GM10266 (cell line): Measurements from ENCODE around the gene TNFRSF25.

Source experiments
- DNase-seq: peaks from one replicate; pipeline ENCODE4 v3.0.0; 2012; ENCODE audit errors: extremely low spot score
- TF ChIP-seq, protein P1 (sequence below): IDR thresholded peaks from 2 replicates; pipeline ENCODE4 v1.5.1; 2012; ENCODE audit warnings: mild to moderate bottlenecking, low read depth; ENCODE audit not compliant: control insufficient read depth, insufficient read depth; ENCODE audit errors: missing control alignments

Gene TNFRSF25

DNA sequence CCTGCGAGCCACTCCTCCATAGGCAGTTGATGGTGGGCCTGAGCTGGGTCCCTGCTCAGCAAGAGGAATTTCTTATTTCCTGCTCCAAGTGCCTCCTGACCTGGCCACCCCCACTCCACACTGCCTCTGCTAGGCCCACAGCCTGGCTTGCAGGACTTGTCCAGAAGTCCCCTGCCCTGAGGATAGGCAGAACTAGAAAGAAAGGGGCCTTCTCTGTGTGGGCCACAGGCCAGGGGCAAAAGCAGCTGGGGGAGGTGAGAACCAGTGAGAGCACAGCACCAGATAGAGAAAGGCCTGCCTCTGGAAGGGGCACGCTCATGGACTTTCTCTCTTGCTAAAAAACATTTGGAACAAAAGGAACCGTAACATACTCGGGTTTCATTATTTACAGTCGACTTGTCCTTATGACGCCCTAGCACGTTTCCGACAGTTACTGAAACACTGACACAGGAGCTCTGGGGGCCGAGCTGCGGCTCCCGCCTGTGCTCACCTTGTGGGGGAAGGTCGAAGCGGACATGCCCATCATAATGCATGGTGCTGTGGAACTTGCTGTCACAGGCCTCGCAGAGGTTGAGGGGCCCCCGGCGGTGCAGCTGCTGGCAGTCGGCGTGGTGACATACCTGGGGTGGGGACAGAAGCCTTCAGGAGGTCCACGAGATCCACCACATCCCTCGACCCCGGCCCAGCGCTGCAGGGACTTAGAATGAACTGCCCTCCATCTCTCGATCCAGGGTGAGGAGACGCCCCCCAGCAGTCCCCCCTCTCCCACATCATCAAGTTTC is 11.3 kb upstream of the TNFRSF25 start:
- no peak for DNase-seq
- TF ChIP-seq, protein P1, sequence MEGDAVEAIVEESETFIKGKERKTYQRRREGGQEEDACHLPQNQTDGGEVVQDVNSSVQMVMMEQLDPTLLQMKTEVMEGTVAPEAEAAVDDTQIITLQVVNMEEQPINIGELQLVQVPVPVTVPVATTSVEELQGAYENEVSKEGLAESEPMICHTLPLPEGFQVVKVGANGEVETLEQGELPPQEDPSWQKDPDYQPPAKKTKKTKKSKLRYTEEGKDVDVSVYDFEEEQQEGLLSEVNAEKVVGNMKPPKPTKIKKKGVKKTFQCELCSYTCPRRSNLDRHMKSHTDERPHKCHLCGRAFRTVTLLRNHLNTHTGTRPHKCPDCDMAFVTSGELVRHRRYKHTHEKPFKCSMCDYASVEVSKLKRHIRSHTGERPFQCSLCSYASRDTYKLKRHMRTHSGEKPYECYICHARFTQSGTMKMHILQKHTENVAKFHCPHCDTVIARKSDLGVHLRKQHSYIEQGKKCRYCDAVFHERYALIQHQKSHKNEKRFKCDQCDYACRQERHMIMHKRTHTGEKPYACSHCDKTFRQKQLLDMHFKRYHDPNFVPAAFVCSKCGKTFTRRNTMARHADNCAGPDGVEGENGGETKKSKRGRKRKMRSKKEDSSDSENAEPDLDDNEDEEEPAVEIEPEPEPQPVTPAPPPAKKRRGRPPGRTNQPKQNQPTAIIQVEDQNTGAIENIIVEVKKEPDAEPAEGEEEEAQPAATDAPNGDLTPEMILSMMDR: no peak

DNA sequence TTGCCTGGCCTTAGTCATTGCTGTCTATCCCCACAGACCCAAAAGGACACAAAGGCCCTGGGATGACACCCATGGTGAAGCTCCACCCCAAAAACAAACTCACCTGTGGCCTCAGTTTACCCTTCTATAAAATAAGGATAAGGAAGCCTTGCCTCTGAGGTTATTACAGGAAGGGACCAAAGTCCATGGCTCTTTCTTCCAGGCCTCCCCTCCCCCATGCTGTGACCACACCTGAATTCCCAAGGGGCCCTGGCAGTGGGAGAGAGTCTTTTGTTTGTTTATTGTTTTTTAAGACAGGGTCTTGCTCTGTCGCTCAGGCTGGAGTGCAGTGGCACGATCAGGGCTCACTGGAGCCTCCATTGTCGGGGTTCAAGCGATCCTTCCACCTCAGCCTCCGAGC is 10.5 kb upstream of the TNFRSF25 start:
- no peak for DNase-seq
- TF ChIP-seq, protein P1: no peak

DNA sequence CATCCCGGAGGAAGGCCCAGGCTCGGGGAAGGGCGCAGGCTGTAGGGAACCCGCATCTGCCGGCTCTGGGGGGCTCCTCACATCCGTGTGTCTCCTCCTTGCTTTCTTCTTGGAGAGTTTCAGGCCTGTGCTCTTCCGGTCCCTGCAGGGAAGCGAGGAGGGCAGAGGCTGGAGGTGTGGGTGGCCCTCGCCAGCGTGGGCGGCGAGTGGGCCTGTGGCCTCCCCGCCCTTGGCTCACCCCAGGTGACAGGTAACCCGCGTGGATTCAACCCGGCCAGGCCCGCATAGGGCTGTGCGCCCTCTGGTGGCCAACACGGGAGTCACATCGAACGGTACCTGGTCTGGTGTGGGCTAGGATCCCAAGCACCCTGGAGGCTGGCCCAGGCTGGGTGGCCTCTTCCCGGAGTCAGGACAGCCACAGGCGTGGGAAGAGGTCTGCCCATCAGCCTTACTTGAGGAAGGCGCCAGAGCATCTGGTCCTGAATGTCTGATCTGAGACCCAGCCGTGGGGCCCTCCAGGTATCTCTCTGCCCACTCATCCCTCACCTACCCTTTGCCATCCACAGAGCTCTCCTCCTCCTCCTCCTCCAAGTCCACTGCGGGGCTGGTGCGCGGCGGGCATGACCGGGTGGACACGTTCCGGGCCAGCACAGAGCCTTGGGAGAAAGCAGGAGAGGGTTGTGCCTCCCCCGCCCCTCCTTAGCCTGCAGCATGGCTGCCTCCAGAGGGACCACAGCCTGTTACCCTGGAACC is 9.6 kb upstream of the TNFRSF25 start:
- TF ChIP-seq, protein P1: peak; percentile 92
- DNase-seq: peak; percentile 90

DNA sequence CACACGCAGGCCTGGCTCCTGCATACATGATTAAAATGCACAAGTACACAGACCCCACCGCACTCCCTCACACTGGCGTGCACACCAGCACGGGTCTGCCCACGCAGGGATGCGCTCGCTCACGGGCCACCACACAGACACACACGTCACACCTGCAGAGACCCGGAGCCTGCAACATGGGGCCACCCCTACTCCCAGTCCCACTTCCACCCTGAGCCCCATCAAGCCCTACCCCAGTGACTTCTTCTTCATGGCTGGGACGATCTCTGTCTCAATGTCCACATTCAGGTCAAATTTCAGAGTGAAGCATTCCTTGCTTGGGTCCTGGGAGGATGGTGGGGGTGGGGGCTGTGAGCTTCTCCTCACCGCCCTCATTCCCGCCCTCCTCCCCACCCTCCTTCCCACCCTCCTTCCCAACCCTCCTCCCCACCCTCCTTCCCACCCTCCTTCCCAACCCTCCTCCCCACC is 8.9 kb upstream of the TNFRSF25 start:
- TF ChIP-seq, protein P1: no peak

DNA sequence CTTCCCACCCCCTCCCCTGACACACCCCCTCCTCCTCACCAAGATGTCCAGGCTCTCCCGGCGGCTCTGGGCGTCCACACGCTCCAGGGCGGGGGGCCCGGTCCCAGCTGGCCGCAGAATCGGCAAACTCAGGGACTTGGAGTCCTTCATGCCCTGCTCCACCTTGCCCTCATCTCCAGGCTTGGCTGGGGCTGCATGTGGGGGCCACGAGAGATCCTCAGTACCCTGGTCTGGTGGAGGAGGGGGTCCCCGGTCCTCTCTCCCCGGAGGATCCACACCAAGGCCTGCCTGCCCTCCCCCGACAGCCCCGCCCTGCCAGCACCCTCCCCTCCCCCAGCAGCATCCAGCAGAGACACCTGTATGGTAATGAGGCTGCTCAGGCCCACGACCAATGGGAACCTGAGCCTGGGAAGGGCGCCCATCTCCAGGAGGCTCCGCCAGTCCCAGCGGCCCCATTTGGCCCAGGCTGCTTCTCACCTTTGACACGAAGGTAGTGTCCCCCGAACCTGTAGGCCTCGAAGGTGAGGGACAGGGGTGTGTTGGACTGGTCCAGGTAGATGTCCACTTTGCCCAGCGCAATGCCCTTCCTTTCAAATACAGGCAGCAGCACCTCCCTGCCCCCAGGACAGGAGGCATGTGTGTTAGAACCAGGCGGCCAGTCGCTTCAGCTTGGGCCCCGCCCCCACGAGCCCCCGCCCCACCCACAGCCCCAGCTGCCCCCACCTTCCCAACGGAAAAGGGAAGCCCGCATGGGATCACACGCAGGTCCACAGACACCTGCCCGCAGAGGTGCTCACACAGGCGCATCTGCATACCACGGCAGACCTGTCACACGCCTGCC is 8.2 kb upstream of the TNFRSF25 start:
- no peak for DNase-seq
- TF ChIP-seq, protein P1: no peak

More for the DNA sequence above, 8.9 kb upstream of the TNFRSF25 start:
- no peak for DNase-seq

DNA sequence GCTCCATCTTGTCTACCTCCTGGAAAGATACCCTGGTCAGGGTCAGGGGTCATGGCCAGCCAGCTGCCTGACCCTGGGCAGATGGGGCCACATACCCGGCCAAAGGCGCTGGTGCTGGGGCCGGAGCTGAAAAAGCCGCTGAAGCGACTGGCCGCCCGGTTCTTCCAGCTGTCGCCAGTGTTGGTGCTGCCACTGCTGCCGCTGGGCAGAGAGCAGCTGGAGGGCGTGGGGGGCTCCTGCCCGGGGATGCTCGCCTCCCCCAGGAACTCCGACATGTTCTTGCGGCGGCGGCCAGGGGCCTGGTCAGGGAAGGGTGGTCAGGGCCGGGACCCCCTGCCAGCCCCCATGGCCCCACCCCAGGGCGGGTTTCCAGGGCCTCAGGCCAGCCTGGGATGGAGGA is 7.2 kb upstream of the TNFRSF25 start:
- TF ChIP-seq, protein P1: no peak
- no peak for DNase-seq
